ENCODE measurements around the gene NUP35.

DNA sequence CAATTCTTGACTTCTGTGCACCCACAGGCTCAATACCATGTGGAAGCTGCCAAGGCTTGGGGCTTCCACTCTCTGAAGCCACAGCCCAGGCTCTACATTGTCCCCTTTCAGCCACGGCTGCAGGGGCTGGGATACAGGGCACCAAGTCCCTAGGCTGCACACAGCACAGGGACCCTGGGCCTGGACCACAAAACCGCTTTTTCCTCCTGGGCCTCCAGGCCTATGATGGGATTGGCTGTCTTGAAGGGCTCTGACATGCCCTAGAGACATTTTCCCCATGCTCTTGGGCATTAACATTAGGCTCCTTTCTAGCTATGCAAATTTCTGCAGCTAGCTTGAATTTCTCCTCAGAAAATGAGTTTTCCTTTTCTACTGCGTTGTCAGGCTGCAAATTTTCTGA, 29.7 kb downstream of the NUP35 start:
- TF ChIP-seq, protein P1, sequence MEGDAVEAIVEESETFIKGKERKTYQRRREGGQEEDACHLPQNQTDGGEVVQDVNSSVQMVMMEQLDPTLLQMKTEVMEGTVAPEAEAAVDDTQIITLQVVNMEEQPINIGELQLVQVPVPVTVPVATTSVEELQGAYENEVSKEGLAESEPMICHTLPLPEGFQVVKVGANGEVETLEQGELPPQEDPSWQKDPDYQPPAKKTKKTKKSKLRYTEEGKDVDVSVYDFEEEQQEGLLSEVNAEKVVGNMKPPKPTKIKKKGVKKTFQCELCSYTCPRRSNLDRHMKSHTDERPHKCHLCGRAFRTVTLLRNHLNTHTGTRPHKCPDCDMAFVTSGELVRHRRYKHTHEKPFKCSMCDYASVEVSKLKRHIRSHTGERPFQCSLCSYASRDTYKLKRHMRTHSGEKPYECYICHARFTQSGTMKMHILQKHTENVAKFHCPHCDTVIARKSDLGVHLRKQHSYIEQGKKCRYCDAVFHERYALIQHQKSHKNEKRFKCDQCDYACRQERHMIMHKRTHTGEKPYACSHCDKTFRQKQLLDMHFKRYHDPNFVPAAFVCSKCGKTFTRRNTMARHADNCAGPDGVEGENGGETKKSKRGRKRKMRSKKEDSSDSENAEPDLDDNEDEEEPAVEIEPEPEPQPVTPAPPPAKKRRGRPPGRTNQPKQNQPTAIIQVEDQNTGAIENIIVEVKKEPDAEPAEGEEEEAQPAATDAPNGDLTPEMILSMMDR (IDR thresholded peaks at IDR 0.05) = no peak
- no peak for TF ChIP-seq POLR2A (IDR thresholded peaks at IDR 0.05)

Data from uterus (tissue), 2 donors.